Measurements from ENCODE around the gene NVL. TPM values are rescaled to one million over a fixed set of nuclear protein-coding genes. Genes with fewer than 3 reads are reported as not detected.

NVL gene
- total and polyA plus RNA-seq, 2 of the 8 experiments (the other 6 are each of a cell fraction or from before 2014, with no cell fraction given) = 22.7 to 45.8 TPM

DNA sequence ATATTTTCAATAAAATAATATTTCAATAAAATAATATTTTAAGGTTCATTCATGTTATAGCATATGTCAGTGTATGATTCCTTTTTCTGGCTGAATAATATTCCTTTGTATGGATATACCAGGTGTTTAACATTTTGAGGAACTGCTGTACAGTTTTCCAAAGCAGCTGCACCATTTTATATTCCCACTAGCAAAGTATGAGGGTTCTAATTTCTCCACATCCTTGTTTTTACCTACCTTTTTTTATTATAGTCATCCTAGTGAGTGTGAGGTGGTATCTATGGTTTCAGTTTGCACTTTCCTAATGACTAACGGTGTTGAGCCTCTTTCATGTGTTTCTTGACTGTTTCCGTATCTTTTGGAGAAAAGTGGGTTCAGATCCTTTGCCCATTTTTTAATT lies 141.7 kb downstream of the NVL start (continued):
- TF ChIP-seq, protein P1, sequence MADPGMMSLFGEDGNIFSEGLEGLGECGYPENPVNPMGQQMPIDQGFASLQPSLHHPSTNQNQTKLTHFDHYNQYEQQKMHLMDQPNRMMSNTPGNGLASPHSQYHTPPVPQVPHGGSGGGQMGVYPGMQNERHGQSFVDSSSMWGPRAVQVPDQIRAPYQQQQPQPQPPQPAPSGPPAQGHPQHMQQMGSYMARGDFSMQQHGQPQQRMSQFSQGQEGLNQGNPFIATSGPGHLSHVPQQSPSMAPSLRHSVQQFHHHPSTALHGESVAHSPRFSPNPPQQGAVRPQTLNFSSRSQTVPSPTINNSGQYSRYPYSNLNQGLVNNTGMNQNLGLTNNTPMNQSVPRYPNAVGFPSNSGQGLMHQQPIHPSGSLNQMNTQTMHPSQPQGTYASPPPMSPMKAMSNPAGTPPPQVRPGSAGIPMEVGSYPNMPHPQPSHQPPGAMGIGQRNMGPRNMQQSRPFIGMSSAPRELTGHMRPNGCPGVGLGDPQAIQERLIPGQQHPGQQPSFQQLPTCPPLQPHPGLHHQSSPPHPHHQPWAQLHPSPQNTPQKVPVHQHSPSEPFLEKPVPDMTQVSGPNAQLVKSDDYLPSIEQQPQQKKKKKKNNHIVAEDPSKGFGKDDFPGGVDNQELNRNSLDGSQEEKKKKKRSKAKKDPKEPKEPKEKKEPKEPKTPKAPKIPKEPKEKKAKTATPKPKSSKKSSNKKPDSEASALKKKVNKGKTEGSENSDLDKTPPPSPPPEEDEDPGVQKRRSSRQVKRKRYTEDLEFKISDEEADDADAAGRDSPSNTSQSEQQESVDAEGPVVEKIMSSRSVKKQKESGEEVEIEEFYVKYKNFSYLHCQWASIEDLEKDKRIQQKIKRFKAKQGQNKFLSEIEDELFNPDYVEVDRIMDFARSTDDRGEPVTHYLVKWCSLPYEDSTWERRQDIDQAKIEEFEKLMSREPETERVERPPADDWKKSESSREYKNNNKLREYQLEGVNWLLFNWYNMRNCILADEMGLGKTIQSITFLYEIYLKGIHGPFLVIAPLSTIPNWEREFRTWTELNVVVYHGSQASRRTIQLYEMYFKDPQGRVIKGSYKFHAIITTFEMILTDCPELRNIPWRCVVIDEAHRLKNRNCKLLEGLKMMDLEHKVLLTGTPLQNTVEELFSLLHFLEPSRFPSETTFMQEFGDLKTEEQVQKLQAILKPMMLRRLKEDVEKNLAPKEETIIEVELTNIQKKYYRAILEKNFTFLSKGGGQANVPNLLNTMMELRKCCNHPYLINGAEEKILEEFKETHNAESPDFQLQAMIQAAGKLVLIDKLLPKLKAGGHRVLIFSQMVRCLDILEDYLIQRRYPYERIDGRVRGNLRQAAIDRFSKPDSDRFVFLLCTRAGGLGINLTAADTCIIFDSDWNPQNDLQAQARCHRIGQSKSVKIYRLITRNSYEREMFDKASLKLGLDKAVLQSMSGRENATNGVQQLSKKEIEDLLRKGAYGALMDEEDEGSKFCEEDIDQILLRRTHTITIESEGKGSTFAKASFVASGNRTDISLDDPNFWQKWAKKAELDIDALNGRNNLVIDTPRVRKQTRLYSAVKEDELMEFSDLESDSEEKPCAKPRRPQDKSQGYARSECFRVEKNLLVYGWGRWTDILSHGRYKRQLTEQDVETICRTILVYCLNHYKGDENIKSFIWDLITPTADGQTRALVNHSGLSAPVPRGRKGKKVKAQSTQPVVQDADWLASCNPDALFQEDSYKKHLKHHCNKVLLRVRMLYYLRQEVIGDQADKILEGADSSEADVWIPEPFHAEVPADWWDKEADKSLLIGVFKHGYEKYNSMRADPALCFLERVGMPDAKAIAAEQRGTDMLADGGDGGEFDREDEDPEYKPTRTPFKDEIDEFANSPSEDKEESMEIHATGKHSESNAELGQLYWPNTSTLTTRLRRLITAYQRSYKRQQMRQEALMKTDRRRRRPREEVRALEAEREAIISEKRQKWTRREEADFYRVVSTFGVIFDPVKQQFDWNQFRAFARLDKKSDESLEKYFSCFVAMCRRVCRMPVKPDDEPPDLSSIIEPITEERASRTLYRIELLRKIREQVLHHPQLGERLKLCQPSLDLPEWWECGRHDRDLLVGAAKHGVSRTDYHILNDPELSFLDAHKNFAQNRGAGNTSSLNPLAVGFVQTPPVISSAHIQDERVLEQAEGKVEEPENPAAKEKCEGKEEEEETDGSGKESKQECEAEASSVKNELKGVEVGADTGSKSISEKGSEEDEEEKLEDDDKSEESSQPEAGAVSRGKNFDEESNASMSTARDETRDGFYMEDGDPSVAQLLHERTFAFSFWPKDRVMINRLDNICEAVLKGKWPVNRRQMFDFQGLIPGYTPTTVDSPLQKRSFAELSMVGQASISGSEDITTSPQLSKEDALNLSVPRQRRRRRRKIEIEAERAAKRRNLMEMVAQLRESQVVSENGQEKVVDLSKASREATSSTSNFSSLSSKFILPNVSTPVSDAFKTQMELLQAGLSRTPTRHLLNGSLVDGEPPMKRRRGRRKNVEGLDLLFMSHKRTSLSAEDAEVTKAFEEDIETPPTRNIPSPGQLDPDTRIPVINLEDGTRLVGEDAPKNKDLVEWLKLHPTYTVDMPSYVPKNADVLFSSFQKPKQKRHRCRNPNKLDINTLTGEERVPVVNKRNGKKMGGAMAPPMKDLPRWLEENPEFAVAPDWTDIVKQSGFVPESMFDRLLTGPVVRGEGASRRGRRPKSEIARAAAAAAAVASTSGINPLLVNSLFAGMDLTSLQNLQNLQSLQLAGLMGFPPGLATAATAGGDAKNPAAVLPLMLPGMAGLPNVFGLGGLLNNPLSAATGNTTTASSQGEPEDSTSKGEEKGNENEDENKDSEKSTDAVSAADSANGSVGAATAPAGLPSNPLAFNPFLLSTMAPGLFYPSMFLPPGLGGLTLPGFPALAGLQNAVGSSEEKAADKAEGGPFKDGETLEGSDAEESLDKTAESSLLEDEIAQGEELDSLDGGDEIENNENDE (IDR thresholded peaks at IDR 0.05; ENCODE audit: insufficient replicate concordance, low read length) = no peak
- no peak for TF ChIP-seq EP300 (IDR thresholded peaks at IDR 0.05; ENCODE audit: borderline replicate concordance in 1 of 2, low read depth in 2 of 2, low read length in 2 of 2)

All from H1 (cell line).